H54 (cell line): ENCODE results near the gene ACBD5.
"Not testable (repeated sequence)": the region's sequence is repeated elsewhere in the genome, so short reads cannot be mapped to it uniquely, and the experiment has no call there.

Experiments
- DNase-seq: peaks from one replicate; pipeline ENCODE4 v3.0.0; 2011; ENCODE audit warnings: low spot score, mixed read lengths; ENCODE audit not compliant: insufficient read length
- FAIRE-seq: peaks from 3 replicates; lab custom pipeline; 2011; peaks lifted over from hg19 to GRCh38; lab: Jason Lieb, UNC
- POLR2A ChIP-seq: IDR thresholded peaks from 2 replicates; pipeline ENCODE4 v1.6.1; 2011; ENCODE audit warnings: low read depth, mild to moderate bottlenecking, low read length

Gene ACBD5

DNA sequence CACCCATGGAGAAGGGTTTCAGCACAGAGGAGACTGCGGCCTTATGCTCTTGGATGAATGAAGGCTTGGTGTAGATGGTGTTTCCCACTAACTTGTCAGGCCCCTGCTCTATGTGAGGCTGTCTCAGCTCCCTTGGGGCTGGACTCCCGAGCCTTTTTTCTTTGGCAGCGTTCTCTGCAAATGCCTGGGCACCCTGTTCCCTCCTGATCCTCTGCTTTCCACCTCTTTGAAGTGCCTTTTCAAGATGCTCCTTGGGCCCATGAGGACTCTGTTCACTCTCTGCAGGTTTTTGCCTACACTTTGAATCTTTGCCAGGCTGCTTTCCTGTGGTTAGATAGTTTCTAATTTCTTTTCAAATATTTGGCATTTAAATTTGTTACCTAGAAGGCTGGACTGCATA, 6.8 kb upstream of the ACBD5 start:
- TF ChIP-seq POLR2A, result no peak
- FAIRE-seq, result no peak
- no peak for DNase-seq

GRCh38 chr10:27247006-27247405, 6.4 kb upstream of the ACBD5 start:
- TF ChIP-seq POLR2A, result no peak
- DNase-seq (no peak), FAIRE-seq (no peak)

- FAIRE-seq, result no peak
- TF ChIP-seq POLR2A, result no peak
- no peak for DNase-seq
These were observed 5.2 kb upstream of the ACBD5 start for GRCh38 chr10:27245836-27246235.

DNA sequence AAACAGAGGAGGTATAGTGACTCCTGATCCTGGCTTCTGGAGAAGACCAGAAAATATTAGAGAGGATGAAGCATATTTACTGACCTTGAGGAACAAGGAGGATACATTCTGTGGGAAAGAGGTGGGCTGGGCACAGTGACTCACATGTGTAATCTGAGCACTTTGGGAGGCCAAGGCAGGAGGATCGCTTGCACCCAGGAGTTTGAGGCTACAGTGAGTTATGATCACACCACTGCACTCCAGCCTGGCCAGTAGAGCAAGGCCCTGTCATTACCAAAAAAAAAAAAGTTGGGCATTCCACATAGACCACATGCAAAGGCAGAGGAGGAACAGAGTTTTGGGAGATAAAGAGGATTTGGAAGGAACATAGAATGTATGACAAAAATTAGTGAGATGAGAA, 4.4 kb upstream of the ACBD5 start:
- FAIRE-seq (no peak), DNase-seq (no peak)
- TF ChIP-seq POLR2A, result no peak

DNA sequence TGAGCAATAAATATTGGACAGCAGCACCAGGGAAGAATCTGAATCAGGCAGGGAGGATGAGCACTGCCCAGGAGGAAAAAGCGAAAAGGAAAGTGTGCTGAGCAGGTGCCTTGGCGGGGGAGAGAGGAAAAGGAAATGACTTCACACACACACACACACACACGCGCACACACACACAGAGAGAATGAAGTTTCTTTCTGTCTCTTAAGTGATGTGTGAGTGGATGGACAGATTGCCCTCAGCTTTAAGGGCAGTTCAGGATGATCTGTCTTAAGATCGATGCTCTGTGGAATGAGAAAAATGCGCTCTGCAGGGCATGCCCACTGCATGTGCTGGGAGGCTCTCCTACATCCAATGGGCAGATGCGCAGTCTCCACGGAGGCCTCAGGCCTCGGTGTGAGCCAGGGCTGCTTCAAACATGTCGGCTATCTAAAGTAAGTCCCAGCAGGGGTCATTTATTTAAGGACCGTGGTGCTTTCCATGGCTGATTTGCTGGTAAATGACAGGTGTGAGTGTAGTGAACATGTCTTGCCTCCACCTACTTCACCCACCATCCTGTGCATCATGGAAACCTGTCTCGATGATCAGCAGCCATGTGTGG, 2.5 kb upstream of the ACBD5 start:
- TF ChIP-seq POLR2A, result no peak
- FAIRE-seq, result peak; percentile 77
- DNase-seq, result no peak

DNA sequence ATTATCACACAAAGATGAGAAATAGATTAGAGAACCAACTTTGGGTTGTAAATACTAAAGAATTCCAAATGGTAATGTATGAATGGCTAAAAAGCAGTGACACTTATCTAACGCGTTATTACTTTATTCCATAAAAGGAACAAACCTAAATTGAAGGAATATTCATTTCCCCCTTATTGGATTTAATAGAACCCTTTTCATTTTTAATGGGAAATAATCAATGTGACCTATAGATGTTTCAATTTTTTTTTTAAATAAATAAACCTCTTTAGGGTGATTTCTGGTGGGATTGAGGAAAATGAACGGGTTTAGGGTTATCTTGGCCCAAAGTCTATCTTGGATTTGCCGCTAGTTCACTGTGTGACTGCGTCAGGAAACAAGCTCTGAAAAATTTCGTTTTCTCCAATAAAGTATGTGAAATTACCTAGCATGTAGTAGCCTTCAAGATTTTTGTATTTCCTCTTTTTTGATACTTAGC, 1.9 kb upstream of the ACBD5 start:
- DNase-seq (no peak), FAIRE-seq (no peak)
- no peak for TF ChIP-seq POLR2A

DNA sequence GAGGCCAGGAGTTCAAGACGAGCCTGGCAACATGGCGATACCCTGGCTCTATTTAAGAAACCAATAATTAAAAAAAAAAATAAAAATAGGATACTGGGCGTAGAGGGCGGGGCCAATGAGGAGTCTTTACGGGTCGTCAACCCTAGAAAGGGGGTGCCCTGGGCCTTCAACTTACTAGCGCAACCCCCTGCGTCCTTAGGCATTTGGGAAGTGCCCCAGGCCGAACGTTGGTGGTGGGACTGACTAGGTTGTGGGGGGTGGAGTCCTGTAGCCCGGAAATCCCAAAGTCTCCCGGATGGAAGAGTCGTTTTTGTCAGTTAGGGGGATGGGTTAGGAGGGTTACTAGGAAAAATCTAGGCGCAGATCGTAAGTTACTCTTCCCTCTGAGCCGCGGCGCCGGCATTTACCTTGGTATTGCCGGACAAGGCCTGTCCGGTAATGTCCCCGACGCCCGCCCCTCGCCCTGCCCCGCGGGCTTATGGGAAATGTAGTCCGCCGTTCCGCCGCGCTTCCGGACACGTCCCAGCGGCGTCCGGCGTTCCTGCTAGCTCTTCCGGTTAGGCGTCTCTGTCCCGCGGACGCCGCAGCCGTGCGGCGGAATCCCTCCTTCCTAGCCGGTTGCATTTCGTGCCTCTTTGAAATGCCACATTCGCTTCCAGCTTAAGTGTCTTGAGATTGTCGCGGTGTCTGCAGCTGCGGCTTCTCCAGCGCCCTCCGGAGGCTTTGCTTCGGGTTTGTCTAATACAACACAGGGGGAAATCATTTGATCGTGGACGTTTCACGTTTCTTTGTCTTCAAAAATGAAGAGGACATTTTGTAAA, 1.3 kb upstream of the ACBD5 start:
- TF ChIP-seq POLR2A, result peak; percentile 68; the same call in 1 of the 2 replicates
- peak; percentile 90 for FAIRE-seq
- DNase-seq, result peak; percentile 81

- no peak for FAIRE-seq
- peak; percentile 8; the same call in 1 of the 2 replicates for TF ChIP-seq POLR2A
- DNase-seq, result no peak
These were observed 534 bp upstream of the ACBD5 start for GRCh38 chr10:27241010-27241651.

- DNase-seq, FAIRE-seq: not testable (repeated sequence)
These were observed 3.1 kb downstream of the ACBD5 start for GRCh38 chr10:27237531-27237930.

DNA sequence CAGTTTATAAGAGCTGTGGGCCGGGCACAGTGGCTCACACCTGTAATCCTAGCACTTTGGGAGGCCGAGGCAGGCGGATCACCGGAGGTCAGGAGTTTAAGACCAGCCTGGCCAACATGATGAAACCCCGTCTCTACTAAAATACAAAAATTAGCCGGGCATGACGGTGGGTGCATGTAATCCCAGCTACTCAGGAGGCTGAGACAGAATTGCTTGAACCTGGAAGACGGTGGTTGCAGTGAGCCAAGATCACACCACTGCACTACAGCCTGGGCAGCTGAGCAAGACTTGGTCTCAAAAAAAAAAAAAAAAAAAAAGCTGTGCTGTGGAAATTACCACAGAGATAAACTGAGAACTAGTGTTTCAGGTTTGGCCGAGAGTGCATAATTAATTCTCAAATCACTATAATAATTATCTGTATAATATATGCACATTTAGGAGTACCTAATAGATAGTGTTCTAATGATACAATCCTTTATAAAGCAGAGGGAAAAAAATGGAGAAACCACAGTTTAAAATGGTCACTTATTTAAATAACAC, 3.9 kb downstream of the ACBD5 start:
- not testable (repeated sequence) for FAIRE-seq

GRCh38 chr10:27235706-27236105, 4.9 kb downstream of the ACBD5 start:
- no peak for TF ChIP-seq POLR2A
- FAIRE-seq (no peak), DNase-seq (no peak)

More for the DNA sequence above, 3.9 kb downstream of the ACBD5 start:
- DNase-seq, result not testable (repeated sequence)

- FAIRE-seq (no peak), DNase-seq (no peak)
- TF ChIP-seq POLR2A, result no peak
These were observed 10.6 kb downstream of the ACBD5 start for GRCh38 chr10:27230022-27230421.

GRCh38 chr10:27225642-27226257, 14.8 kb downstream of the ACBD5 start:
- TF ChIP-seq POLR2A, result no peak
- FAIRE-seq (no peak), DNase-seq (no peak)

DNA sequence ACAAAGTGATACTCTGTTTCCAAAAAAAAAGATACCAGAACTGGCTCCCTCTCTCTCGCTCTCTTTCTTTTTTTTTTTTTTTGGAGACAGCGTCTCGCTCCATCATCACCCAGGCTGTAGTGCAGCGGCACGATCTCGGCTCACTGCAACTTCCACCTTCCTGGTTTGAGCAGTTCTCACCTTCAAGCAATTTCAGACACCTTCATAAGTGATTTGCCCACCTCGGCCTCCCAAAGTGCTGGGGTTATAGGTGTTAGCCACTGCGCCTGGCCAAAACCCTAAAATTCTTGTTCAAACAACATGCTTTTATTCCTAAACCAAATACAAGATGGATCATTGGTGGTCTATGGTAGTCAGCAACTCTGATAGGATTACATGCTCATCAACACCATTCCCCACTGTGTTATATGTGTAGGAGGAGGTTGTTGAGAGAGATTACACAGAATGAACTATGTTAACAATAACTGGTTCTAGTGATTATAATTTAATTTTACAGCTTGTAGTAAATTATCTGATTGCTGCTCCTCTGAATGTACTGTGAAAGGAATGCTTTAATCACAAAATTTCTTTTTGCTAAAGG, 15.5 kb downstream of the ACBD5 start:
- FAIRE-seq, result no peak
- no peak for TF ChIP-seq POLR2A
- DNase-seq, result no peak
